Fibroblast of skin of back (primary cell): Measurements from ENCODE around the gene CCDC6.
A peak's percentile ranks its signal among the peaks of the same experiment; 100 is the strongest.
"Not testable (repeated sequence)": the region's sequence is repeated elsewhere in the genome, so short reads cannot be mapped to it uniquely, and the experiment has no call there.

Experiments used
- DNase-seq: peaks from one replicate; pipeline ENCODE4 v3.0.0-alpha.2; 2013

CCDC6 gene

GRCh38 chr10:59905731-59906416 is 482 bp downstream of the CCDC6 start:
- no peak for DNase-seq

- peak; percentile 27 for DNase-seq
These were observed 1.2 kb downstream of the CCDC6 start for GRCh38 chr10:59905066-59905730.

- no peak for DNase-seq
These were observed 1.8 kb downstream of the CCDC6 start for GRCh38 chr10:59904426-59905065.

GRCh38 chr10:59903871-59904270 is 2.5 kb downstream of the CCDC6 start:
- DNase-seq = no peak

GRCh38 chr10:59902016-59902415 is 4.3 kb downstream of the CCDC6 start:
- DNase-seq = no peak

- DNase-seq = no peak
These were observed 4.9 kb downstream of the CCDC6 start for GRCh38 chr10:59901470-59901869.

- DNase-seq = no peak
These were observed 6.2 kb downstream of the CCDC6 start for GRCh38 chr10:59900048-59900727.

- DNase-seq = no peak
These were observed 8.1 kb downstream of the CCDC6 start for GRCh38 chr10:59898125-59898835.

- no peak for DNase-seq
These were observed 10.2 kb downstream of the CCDC6 start for GRCh38 chr10:59896191-59896590.

GRCh38 chr10:59895629-59896116 is 10.7 kb downstream of the CCDC6 start:
- DNase-seq = no peak

GRCh38 chr10:59894114-59894513 is 12.2 kb downstream of the CCDC6 start:
- DNase-seq = peak; percentile 51

- DNase-seq = no peak
These were observed 13.7 kb downstream of the CCDC6 start for GRCh38 chr10:59892697-59893096.

GRCh38 chr10:59891936-59892335 is 14.4 kb downstream of the CCDC6 start:
- DNase-seq = no peak

GRCh38 chr10:59891349-59891748 is 15.0 kb downstream of the CCDC6 start:
- no peak for DNase-seq

GRCh38 chr10:59888781-59889435 is 17.4 kb downstream of the CCDC6 start:
- DNase-seq = no peak

GRCh38 chr10:59887972-59888640 is 18.2 kb downstream of the CCDC6 start:
- no peak for DNase-seq

GRCh38 chr10:59887006-59887405 is 19.4 kb downstream of the CCDC6 start:
- DNase-seq = no peak

GRCh38 chr10:59885430-59886134 is 20.8 kb downstream of the CCDC6 start:
- no peak for DNase-seq

- DNase-seq = not testable (repeated sequence)
These were observed 21.5 kb downstream of the CCDC6 start for GRCh38 chr10:59884893-59885292.

- DNase-seq = no peak
These were observed 24.7 kb downstream of the CCDC6 start for GRCh38 chr10:59881640-59882039.
